HG03135 (cell line): Measurements from ENCODE around the gene CAPN5.

ENCODE experiments used
- ATAC-seq: cut with Tn5 transposase; IDR thresholded peaks from one replicate; pipeline ENCODE4 v1.9.1; 2021; ENCODE audit warnings: mild to moderate bottlenecking, moderate library complexity; ENCODE audit not compliant: unreplicated experiment

Gene CAPN5

GRCh38 chr11:77165066-77165465 lies 98.3 kb downstream of the CAPN5 start:
- no peak for ATAC-seq

- ATAC-seq: no peak
Observed at GRCh38 chr11:77166021-77166420, 99.2 kb downstream of the CAPN5 start.

GRCh38 chr11:77167111-77167626 lies 100.4 kb downstream of the CAPN5 start:
- ATAC-seq: no peak

- ATAC-seq: no peak
Observed at GRCh38 chr11:77167791-77168190, 101.0 kb downstream of the CAPN5 start.

- no peak for ATAC-seq
Observed at GRCh38 chr11:77170107-77170506, 103.3 kb downstream of the CAPN5 start.

GRCh38 chr11:77171254-77171653 lies 104.5 kb downstream of the CAPN5 start:
- ATAC-seq: no peak

GRCh38 chr11:77171885-77172665 lies 105.3 kb downstream of the CAPN5 start:
- ATAC-seq: no peak

GRCh38 chr11:77172666-77172982 lies 105.9 kb downstream of the CAPN5 start:
- ATAC-seq: no peak

- no peak for ATAC-seq
Observed at GRCh38 chr11:77173494-77173893, 106.7 kb downstream of the CAPN5 start.

GRCh38 chr11:77174559-77174958 lies 107.8 kb downstream of the CAPN5 start:
- ATAC-seq: no peak

GRCh38 chr11:77175021-77175842 lies 108.5 kb downstream of the CAPN5 start:
- no peak for ATAC-seq
